ENCODE data around the gene MAPK8.

GRCh38 chr10:48461623-48462481, 155.4 kb downstream of the MAPK8 start:
- TF ChIP-seq CTCF (IDR thresholded peaks at IDR 0.05; ENCODE audit: borderline replicate concordance, extremely low read depth, low read length, poor library complexity, severe bottlenecking) (no peak), EZH2 (IDR thresholded peaks at IDR 0.05; ENCODE audit: borderline replicate concordance, low read depth, low read length, severe bottlenecking) (no peak)

Data from DND-41 (cell line).